H1 (cell line): Measurements from ENCODE around the gene COL17A1. TPM values are rescaled to one million over a fixed set of nuclear protein-coding genes. Genes with fewer than 3 reads are reported as not detected.

Source experiments
- CTCF ChIA-PET: fragments of 300-600 bp; sonication (Branson Sonifier 250); formaldehyde crosslinking; loops from one replicate; lab custom pipeline; 2021; ENCODE audit not compliant: partially characterized antibody; lab: Charles Lee
- POLR2A ChIA-PET: fragments of 300-600 bp; sonication (Branson Sonifier 250); formaldehyde crosslinking; loops from one replicate; lab custom pipeline; 2021; ENCODE audit warnings: inconsistent platforms; ENCODE audit not compliant: partially characterized antibody; lab: Charles Lee
- DNase-seq, 2 experiments: peaks; one replicate each; pipeline versions ENCODE4 v3.0.0 to v3.0.0-alpha.2; 2010 to 2022; ENCODE audit warnings: low spot score in 2 of 2, low read depth in 1 of 2, mixed read lengths in 1 of 2
- FAIRE-seq: peaks from 2 replicates; lab custom pipeline; 2011; peaks lifted over from hg19 to GRCh38; lab: Jason Lieb, UNC
- H2AFZ ChIP-seq: 2 replicates; pipeline ENCODE4 v1.8.1; 2012; ENCODE audit warnings: low read length, inconsistent platforms
- H2AK5ac ChIP-seq: 2 replicates; pipeline ENCODE4 v1.6.1; 2013; ENCODE audit warnings: low read depth, low read length
- H2BK120ac ChIP-seq: replicated peaks from 2 replicates; pipeline ENCODE3; 2013; ENCODE audit warnings: low read depth, low read length, inconsistent platforms
- H2BK12ac ChIP-seq: 2 replicates; pipeline ENCODE4 v1.6.1; 2013; ENCODE audit warnings: low read depth, low read length
- H2BK15ac ChIP-seq: 2 replicates; pipeline ENCODE4 v1.6.1; 2013; ENCODE audit warnings: low read length
- H2BK20ac ChIP-seq: 2 replicates; pipeline ENCODE4 v1.6.1; 2013; ENCODE audit warnings: low read length
- H2BK5ac ChIP-seq: 2 replicates; pipeline ENCODE4 v1.6.1; 2013; ENCODE audit warnings: low read depth, low read length
- H3K14ac ChIP-seq: 2 replicates; pipeline ENCODE4 v1.6.1; 2013; ENCODE audit warnings: inconsistent platforms; ENCODE audit not compliant: insufficient read length
- H3K18ac ChIP-seq: 2 replicates; pipeline ENCODE4 v1.6.1; 2013; ENCODE audit warnings: low read length; ENCODE audit errors: extremely low read depth
- H3K23ac ChIP-seq: 2 replicates; pipeline ENCODE4 v1.6.1; 2013; ENCODE audit warnings: inconsistent platforms; ENCODE audit not compliant: insufficient read length
- H3K23me2 ChIP-seq: 2 replicates; pipeline ENCODE4 v1.6.1; 2013; ENCODE audit warnings: low read depth, low read length
- H3K27ac ChIP-seq: 2 replicates; pipeline ENCODE4 v1.6.1; 2011; ENCODE audit warnings: low read depth, low read length, inconsistent platforms
- H3K27me3 ChIP-seq, 4 experiments: replicated peaks in 1 of 4; 1 replicate in 1 of 4; 2 replicates in 3 of 4; pipeline versions ENCODE4 v1.6.1 to v1.8.1; 2011 to 2013; ENCODE audit warnings: low read length in 3 of 4, mild to moderate bottlenecking in 3 of 4, inconsistent platforms in 2 of 4, mixed read lengths in 2 of 4, moderate library complexity in 1 of 4; ENCODE audit not compliant: control insufficient read depth in 3 of 4, insufficient read depth in 3 of 4; ENCODE audit errors: extremely low read depth in 1 of 4
- H3K36me3 ChIP-seq, 4 experiments: 2 replicates each; pipeline versions ENCODE4 v1.6.1 to v1.8.1; 2011 to 2013; ENCODE audit warnings: mild to moderate bottlenecking in 4 of 4, low read length in 3 of 4, moderate library complexity in 2 of 4, control low read depth in 1 of 4, inconsistent platforms in 1 of 4; ENCODE audit not compliant: insufficient read depth in 4 of 4, control insufficient read depth in 2 of 4
- H3K4ac ChIP-seq: replicated peaks from 2 replicates; pipeline ENCODE3; 2013; ENCODE audit warnings: low read length, low read depth, mixed read lengths, inconsistent platforms; ENCODE audit not compliant: insufficient read length
- H3K4me1 ChIP-seq, 4 experiments: replicated peaks in 1 of 4; 1 replicate in 1 of 4; 2 replicates in 3 of 4; pipeline versions ENCODE4 v1.6.1 to v1.8.1; 2011 to 2013; ENCODE audit warnings: low read length in 3 of 4, inconsistent platforms in 2 of 4, mixed read lengths in 1 of 4; ENCODE audit not compliant: insufficient read depth in 4 of 4, control insufficient read depth in 3 of 4
- H3K4me2 ChIP-seq, 2 experiments: 2 replicates each; pipeline versions ENCODE4 v1.6.1 to v1.8.1; 2011 to 2013; ENCODE audit warnings: low read depth in 2 of 2, low read length in 2 of 2, control low read depth in 1 of 2, inconsistent platforms in 1 of 2, mild to moderate bottlenecking in 1 of 2; ENCODE audit not compliant: insufficient read depth in 1 of 2
- H3K4me3 ChIP-seq, 4 experiments: fragments of 200-600, 300-600 bp in 1 of 4; sonication (generic), shearing (Covaris generic), sonication (Bioruptor Twin) in 1 of 4; 2 replicates each; pipeline versions ENCODE4 v1.5.1 to v1.8.1; 2011 to 2016; ENCODE audit warnings: low read length in 4 of 4, low read depth in 3 of 4, control low read depth in 2 of 4, inconsistent platforms in 2 of 4, mild to moderate bottlenecking in 2 of 4, mixed read lengths in 1 of 4, moderate library complexity in 1 of 4; ENCODE audit not compliant: insufficient read depth in 2 of 4; ENCODE audit errors: extremely low read depth in 1 of 4
- H3K56ac ChIP-seq: replicated peaks from 2 replicates; pipeline ENCODE3; 2013; ENCODE audit warnings: low read depth, mild to moderate bottlenecking, mixed read lengths, low read length, inconsistent platforms; ENCODE audit not compliant: insufficient read length
- H3K79me1 ChIP-seq: 2 replicates; pipeline ENCODE4 v1.6.1; 2013; ENCODE audit warnings: low read depth, low read length, control low read depth
- H3K79me2 ChIP-seq, 2 experiments: 2 replicates each; pipeline versions ENCODE4 v1.6.1 to v1.8.1; 2012 to 2013; ENCODE audit warnings: low read length in 2 of 2, mild to moderate bottlenecking in 2 of 2, inconsistent platforms in 1 of 2; ENCODE audit not compliant: insufficient read depth in 2 of 2, control insufficient read depth in 1 of 2
- H3K9ac ChIP-seq, 4 experiments: replicated peaks in 1 of 4; 1 replicate in 1 of 4; 2 replicates in 3 of 4; pipeline versions ENCODE4 v1.6.1 to v1.8.1; 2011 to 2013; ENCODE audit warnings: low read depth in 3 of 4, low read length in 3 of 4, control low read depth in 2 of 4, mild to moderate bottlenecking in 2 of 4, moderate library complexity in 2 of 4, inconsistent platforms in 1 of 4; ENCODE audit errors: extremely low read depth in 1 of 4
- H3K9me3 ChIP-seq, 2 experiments: 2 replicates each; pipeline versions ENCODE4 v1.6.1 to v1.8.1; 2012 to 2013; ENCODE audit warnings: mild to moderate bottlenecking in 2 of 2, moderate library complexity in 2 of 2, control low read depth in 1 of 2, inconsistent platforms in 1 of 2, low read depth in 1 of 2, low read length in 1 of 2, mixed read lengths in 1 of 2; ENCODE audit not compliant: insufficient read depth in 2 of 2
- H4K20me1 ChIP-seq, 2 experiments: replicated peaks in 1 of 2; 2 replicates each; pipeline versions ENCODE3 to v1.8.1; 2011 to 2013; ENCODE audit warnings: inconsistent platforms in 2 of 2, low read length in 2 of 2, mild to moderate bottlenecking in 1 of 2; ENCODE audit not compliant: insufficient read depth in 2 of 2, control insufficient read depth in 1 of 2
- H4K5ac ChIP-seq: 2 replicates; pipeline ENCODE4 v1.6.1; 2013; ENCODE audit warnings: low read length, low read depth, mixed read lengths, inconsistent platforms; ENCODE audit not compliant: insufficient read length
- H4K8ac ChIP-seq: 2 replicates; pipeline ENCODE4 v1.8.0; 2013; ENCODE audit warnings: mild to moderate bottlenecking, moderate library complexity, low read length, inconsistent platforms; ENCODE audit not compliant: insufficient read depth; ENCODE audit errors: extremely low read depth
- H4K91ac ChIP-seq: replicated peaks from 2 replicates; pipeline ENCODE3; 2013; ENCODE audit warnings: low read length, mixed read lengths, inconsistent platforms; ENCODE audit not compliant: insufficient read length
- CBX5 ChIP-seq: fragments of 300-800, 300-1000 bp; sonication (generic); IDR thresholded peaks from 2 replicates; pipeline ENCODE4 v1.7.1; 2016; ENCODE audit warnings: antibody characterized with exemption, low read length, low read depth
- KDM4A ChIP-seq: IDR thresholded peaks from one replicate; pipeline ENCODE4 v1.7.1; 2012; ENCODE audit warnings: low read depth, mild to moderate bottlenecking, moderate library complexity, low read length, inconsistent platforms; ENCODE audit not compliant: severe bottlenecking
- POLR2AphosphoS5 ChIP-seq: IDR thresholded peaks from 2 replicates; pipeline ENCODE4 v1.6.1; 2011; ENCODE audit warnings: low read depth, low read length
- SP2 ChIP-seq: IDR thresholded peaks from 2 replicates; pipeline ENCODE4 v1.6.1; 2012; ENCODE audit warnings: mild to moderate bottlenecking, low read length, inconsistent platforms
- SP4 ChIP-seq: IDR thresholded peaks from 2 replicates; pipeline ENCODE4 v1.6.1; 2012; ENCODE audit warnings: low read length, inconsistent platforms
- WGBS, 2 experiments: shearing (Covaris generic) in 1 of 2; methylation state at CpG; one replicate each; pipeline versions ENCODE4 v1.1.6 to v1.1.7; 2013 to 2015; ENCODE audit warnings: low lambda C conversion rate in 2 of 2, mixed read lengths in 2 of 2, inconsistent platforms in 1 of 2, low coverage in 1 of 2, missing lambda C conversion rate in 1 of 2; ENCODE audit not compliant: insufficient replicate concordance in 2 of 2, insufficient coverage in 1 of 2, insufficient read length in 1 of 2; ENCODE audit errors: extremely low coverage in 1 of 2, missing lambda C conversion rate in 1 of 2; 5-methylcytosine and 5-hydroxymethylcytosine counted together
- polyA plus RNA-seq, 7 experiments: library from polyadenylated mRNA; depleted of rRNA in 3 of 7; stranded (reverse) in 5 of 7; unstranded in 2 of 7; fragments of >200 nt in 5 of 7; fragments of 200-250 nt in 2 of 7; gene quantifications; 1 replicate in 5 of 7; 2 replicates in 1 of 7; 4 replicates in 1 of 7; pipeline versions ENCODE4 v1.2.1 to v1.2.3, GENCODE V29; 2011 to 2013; ENCODE audit warnings: missing spikeins in 2 of 7, mixed read lengths in 2 of 7
- total RNA-seq: library from RNA; stranded (reverse); fragmentation: NEBNext Ultra II Directional; extraction: Animal tissue kit (Norgen Biotek cat#: 25700); gene quantifications from 2 replicates; pipeline ENCODE4 v1.2.1, GENCODE V29; 2021

COL17A1 gene
- total and polyA plus RNA-seq, 2 of the 8 experiments (the other 6 are each of a cell fraction or from before 2014, with no cell fraction given) = 0.35 to 0.37 TPM

DNA sequence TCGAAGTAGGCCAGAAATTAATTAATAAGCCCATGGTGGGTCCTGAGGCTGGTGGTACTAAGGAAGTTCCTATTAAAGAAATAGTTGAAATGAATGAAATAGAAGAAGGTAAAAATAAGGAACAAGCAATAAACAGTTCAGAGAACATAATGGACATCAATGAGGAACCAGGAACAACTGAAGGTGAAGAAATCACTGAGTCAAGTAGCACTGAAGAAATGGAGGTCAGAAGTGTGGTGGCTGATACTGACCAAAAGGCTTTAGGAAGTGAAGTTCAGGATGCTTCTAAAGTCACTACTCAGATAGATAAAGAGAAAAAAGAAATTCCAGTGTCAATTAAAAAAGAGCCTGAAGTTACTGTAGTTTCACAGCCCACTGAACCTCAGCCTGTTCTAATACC, 82.8 kb downstream of the COL17A1 start:
- H4K91ac ChIP-seq = no peak overlapping the region
- no peak overlapping the region for H2AFZ ChIP-seq
- H3K18ac ChIP-seq = no peak overlapping the region
- no peak for FAIRE-seq
- no peak overlapping the region for H2AK5ac ChIP-seq
- H3K4me1 ChIP-seq = no peaks in the 10 kb centered on the region
- DNase-seq = no peak
- H3K27ac ChIP-seq = no peak overlapping the region
- no peaks in the 10 kb centered on the region for H4K20me1 ChIP-seq
- POLR2A ChIA-PET = no interaction called here
- no peaks in the 10 kb centered on the region for H3K79me1 ChIP-seq
- H3K36me3 ChIP-seq = peaks cover 2 to 19% (median 5%) of the 10 kb centered on the region in 4 experiments; a peak in 2 of 8 replicates
- 95% methylated on average over 1 of the region's 1 CpG; no CpG with 5 or more reads in 1 of the 2 experiments for WGBS, 2 experiments
- no peak overlapping the region for H3K56ac ChIP-seq
- H3K14ac ChIP-seq = no peak overlapping the region
- H3K27me3 ChIP-seq = no peaks in the 10 kb centered on the region
- no peak overlapping the region for H3K4ac ChIP-seq
- H4K8ac ChIP-seq = no peak overlapping the region
- no peak overlapping the region for H2BK5ac ChIP-seq
- no peak overlapping the region for H3K23ac ChIP-seq
- CTCF ChIA-PET = no interaction called here
- no peak for TF ChIP-seq KDM4A
- no peak for TF ChIP-seq CBX5
- no peak for TF ChIP-seq SP2
- no peak for TF ChIP-seq SP4
- TF ChIP-seq POLR2AphosphoS5 = no peak
- H2BK120ac ChIP-seq = no peak overlapping the region
- H2BK12ac ChIP-seq = no peak overlapping the region
- no peak overlapping the region for H3K4me2 ChIP-seq
- H3K4me3 ChIP-seq = no peak overlapping the region
- no peak overlapping the region for H3K9ac ChIP-seq
- H4K5ac ChIP-seq = no peak overlapping the region
- H2BK20ac ChIP-seq = no peak overlapping the region
- H2BK15ac ChIP-seq = no peak overlapping the region
- H3K79me2 ChIP-seq = no peaks in the 10 kb centered on the region
- H3K23me2 ChIP-seq = no peaks in the 10 kb centered on the region
- no peaks in the 10 kb centered on the region for H3K9me3 ChIP-seq
